Activated CD8-positive, alpha-beta memory T cell treated with anti-CD3 and anti-CD28 coated beads, Interleukin-2, amount 10 ng/mL, durations not matched to agents 7 days and 5 days (primary cell): ENCODE results near the gene SMG6. TPM values are rescaled to one million over a fixed set of nuclear protein-coding genes. Genes with fewer than 3 reads are reported as not detected.

Experiments used
- ATAC-seq: fragments of 150-1000 bp; cut with Tn5 transposase; one replicate; pipeline ENCODE4 v1.10.0; 2021; ENCODE audit warnings: moderate library complexity
- CTCF ChIA-PET: fragments of 350-600 bp; sonication (Branson Sonifier 250); formaldehyde crosslinking; loops from one replicate; lab custom pipeline; 2021; ENCODE audit warnings: antibody characterized with exemption; lab: Charles Lee
- DNase-seq: peaks from one replicate; pipeline ENCODE4 v3.0.0-alpha.2; 2020
- H3K27ac Mint-ChIP-seq: one replicate; pipeline ENCODE4 v1.8.0; 2021; ENCODE audit warnings: mild to moderate bottlenecking, mixed read lengths
- H3K27me3 Mint-ChIP-seq: one replicate; pipeline ENCODE4 v1.8.0; 2021; ENCODE audit warnings: mixed read lengths
- H3K36me3 Mint-ChIP-seq: one replicate; pipeline ENCODE4 v1.8.0; 2021; ENCODE audit warnings: mild to moderate bottlenecking, mixed read lengths
- H3K4me1 Mint-ChIP-seq: one replicate; pipeline ENCODE4 v1.8.0; 2021; ENCODE audit warnings: mixed read lengths
- H3K4me3 Mint-ChIP-seq: one replicate; pipeline ENCODE4 v1.8.0; 2021; ENCODE audit warnings: mild to moderate bottlenecking, moderate library complexity, mixed read lengths
- H3K9me3 Mint-ChIP-seq: one replicate; pipeline ENCODE4 v1.8.0; 2022; ENCODE audit warnings: low read depth, mixed read lengths
- total RNA-seq, 2 experiments: library from RNA; stranded (reverse); gene quantifications; one replicate each; pipeline ENCODE4 v1.2.3, GENCODE V29; 2021

Gene SMG6
- total RNA-seq, 2 experiments from 2014 or later, result 46.7 to 60.9 TPM

GRCh38 chr17:2123375-2124251, 180.0 kb downstream of the SMG6 start:
- peaks cover 8% of the 10 kb centered on the region for H3K36me3 Mint-ChIP-seq
- DNase-seq, result no peak
- no peaks in the 10 kb centered on the region for H3K27me3 Mint-ChIP-seq
- peaks cover 24% of the 10 kb centered on the region for H3K4me1 Mint-ChIP-seq
- no peaks in the 10 kb centered on the region for H3K9me3 Mint-ChIP-seq
- peak; percentile 50 for ATAC-seq
- CTCF ChIA-PET, result interaction anchor here (0.9 to 4.2 kb wide), 4 partner anchors 33 to 85 kb away, joined by 3 to 17 read pairs (median 5); no protein-coding TSS in a partner anchor
- H3K27ac Mint-ChIP-seq, result peak overlapping the region; percentile 75
- H3K4me3 Mint-ChIP-seq, result no peak overlapping the region

- H3K4me1 Mint-ChIP-seq, result peaks cover 24% of the 10 kb centered on the region
- no peaks in the 10 kb centered on the region for H3K9me3 Mint-ChIP-seq
- CTCF ChIA-PET, result interaction anchor here (0.9 to 4.2 kb wide), 6 partner anchors 15 to 122 kb away, joined by 3 to 17 read pairs (median 4); no protein-coding TSS in a partner anchor
- no peak overlapping the region for H3K27ac Mint-ChIP-seq
- no peak for DNase-seq
- no peaks in the 10 kb centered on the region for H3K27me3 Mint-ChIP-seq
- H3K36me3 Mint-ChIP-seq, result peaks cover 8% of the 10 kb centered on the region
- ATAC-seq, result peak; percentile 35
- no peak overlapping the region for H3K4me3 Mint-ChIP-seq
Observed at GRCh38 chr17:2122641-2123302, 180.8 kb downstream of the SMG6 start.

- Mint-ChIP-seq H3K36me3 (peaks cover 7% of the 10 kb centered on the region), H3K4me3 (no peak overlapping the region), H3K27me3 (no peaks in the 10 kb centered on the region), H3K27ac (no peak overlapping the region), H3K9me3 (no peaks in the 10 kb centered on the region), H3K4me1 (peaks cover 30% of the 10 kb centered on the region)
- no peak for DNase-seq
- CTCF ChIA-PET, result interaction anchor here (1.3 to 4.2 kb wide), 5 partner anchors 9 to 63 kb away, joined by 3 to 17 read pairs (median 7); no protein-coding TSS in a partner anchor
- no peak for ATAC-seq
Observed at GRCh38 chr17:2120586-2121335, 182.8 kb downstream of the SMG6 start.

GRCh38 chr17:2113279-2113622, 190.3 kb downstream of the SMG6 start:
- H3K27ac Mint-ChIP-seq, result no peak overlapping the region
- no peaks in the 10 kb centered on the region for H3K27me3 Mint-ChIP-seq
- ATAC-seq, result no peak
- CTCF ChIA-PET, result interaction anchor here (2.1 kb wide), 1 partner anchor 8 kb away, joined by 7 read pairs; no protein-coding TSS in a partner anchor
- no peaks in the 10 kb centered on the region for H3K9me3 Mint-ChIP-seq
- H3K4me1 Mint-ChIP-seq, result peaks cover 23% of the 10 kb centered on the region
- H3K4me3 Mint-ChIP-seq, result no peak overlapping the region
- no peak for DNase-seq
- no peaks in the 10 kb centered on the region for H3K36me3 Mint-ChIP-seq

DNA sequence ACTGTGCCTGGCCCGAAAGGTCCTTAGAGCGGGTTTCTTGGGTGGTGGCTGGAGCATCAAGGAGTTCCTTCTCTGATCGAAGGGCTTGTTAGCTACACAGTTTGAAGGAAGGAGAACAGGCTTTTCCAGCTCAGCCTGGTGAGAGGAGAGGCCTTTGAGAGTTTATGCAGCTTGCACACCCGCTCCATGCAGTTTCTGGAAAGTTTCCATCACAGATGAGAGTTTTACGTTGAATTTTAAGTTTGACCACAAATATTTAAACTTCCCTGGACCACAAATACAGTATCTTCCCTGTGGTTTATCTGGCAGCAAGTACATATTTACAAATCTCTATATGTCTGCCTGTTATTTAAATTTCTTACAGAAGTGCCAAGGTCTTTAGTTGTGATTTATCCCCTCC, 191.9 kb downstream of the SMG6 start:
- H3K27ac Mint-ChIP-seq, result no peak overlapping the region
- ATAC-seq, result no peak
- H3K4me3 Mint-ChIP-seq, result no peak overlapping the region
- peaks cover 24% of the 10 kb centered on the region for H3K4me1 Mint-ChIP-seq
- DNase-seq, result no peak
- H3K36me3 Mint-ChIP-seq, result no peaks in the 10 kb centered on the region
- no peaks in the 10 kb centered on the region for H3K27me3 Mint-ChIP-seq
- CTCF ChIA-PET, result interaction anchor here (1.4 to 2.1 kb wide), 3 partner anchors 10 to 133 kb away, joined by 5 to 7 read pairs (median 6); no protein-coding TSS in a partner anchor
- H3K9me3 Mint-ChIP-seq, result no peaks in the 10 kb centered on the region

DNA sequence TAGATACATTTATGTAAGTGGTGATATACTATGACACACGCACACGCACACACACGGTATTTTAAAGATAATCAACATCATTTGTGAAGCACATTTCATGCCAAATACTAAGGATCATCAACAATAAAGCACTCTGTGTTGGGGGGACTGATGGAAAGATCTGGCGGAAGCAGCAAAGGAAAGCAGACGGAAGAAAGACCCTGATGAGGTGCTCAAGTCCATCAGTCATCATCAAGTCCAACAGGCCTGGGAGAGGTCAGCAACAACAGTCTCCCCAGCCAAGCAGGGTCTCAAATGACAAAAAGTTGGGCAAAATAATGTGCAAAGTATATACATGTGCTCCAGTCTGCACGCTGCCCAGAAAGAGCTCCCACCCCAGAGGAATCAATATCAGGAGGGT, 193.1 kb downstream of the SMG6 start:
- no peak overlapping the region for H3K27ac Mint-ChIP-seq
- CTCF ChIA-PET, result interaction anchor here (1.4 kb wide), 1 partner anchor 20 kb away, joined by 6 read pairs; no protein-coding TSS in a partner anchor
- no peak for ATAC-seq
- H3K4me3 Mint-ChIP-seq, result no peak overlapping the region
- H3K27me3 Mint-ChIP-seq, result no peaks in the 10 kb centered on the region
- H3K9me3 Mint-ChIP-seq, result no peaks in the 10 kb centered on the region
- no peak for DNase-seq
- peaks cover 3% of the 10 kb centered on the region for H3K36me3 Mint-ChIP-seq
- peaks cover 33% of the 10 kb centered on the region for H3K4me1 Mint-ChIP-seq

- DNase-seq, result no peak
- no peak for ATAC-seq
- Mint-ChIP-seq H3K4me1 (peaks cover 32% of the 10 kb centered on the region), H3K27me3 (no peaks in the 10 kb centered on the region), H3K4me3 (no peak overlapping the region), H3K27ac (no peak overlapping the region), H3K36me3 (peaks cover 7% of the 10 kb centered on the region), H3K9me3 (no peaks in the 10 kb centered on the region)
- CTCF ChIA-PET, result interaction anchor here (1.0 kb wide), 1 partner anchor 10 kb away, joined by 3 read pairs; no protein-coding TSS in a partner anchor
Observed at GRCh38 chr17:2108170-2108569, 195.4 kb downstream of the SMG6 start.

- H3K27me3 Mint-ChIP-seq, result no peaks in the 10 kb centered on the region
- no peak overlapping the region for H3K27ac Mint-ChIP-seq
- DNase-seq (no peak), ATAC-seq (no peak)
- peaks cover 28% of the 10 kb centered on the region for H3K4me1 Mint-ChIP-seq
- no peaks in the 10 kb centered on the region for H3K9me3 Mint-ChIP-seq
- no peak overlapping the region for H3K4me3 Mint-ChIP-seq
- H3K36me3 Mint-ChIP-seq, result peaks cover 7% of the 10 kb centered on the region
- CTCF ChIA-PET, result interaction anchor here (1.0 kb wide), 1 partner anchor 11 kb away, joined by 3 read pairs; no protein-coding TSS in a partner anchor
Observed at GRCh38 chr17:2107506-2107905, 196.1 kb downstream of the SMG6 start.

DNA sequence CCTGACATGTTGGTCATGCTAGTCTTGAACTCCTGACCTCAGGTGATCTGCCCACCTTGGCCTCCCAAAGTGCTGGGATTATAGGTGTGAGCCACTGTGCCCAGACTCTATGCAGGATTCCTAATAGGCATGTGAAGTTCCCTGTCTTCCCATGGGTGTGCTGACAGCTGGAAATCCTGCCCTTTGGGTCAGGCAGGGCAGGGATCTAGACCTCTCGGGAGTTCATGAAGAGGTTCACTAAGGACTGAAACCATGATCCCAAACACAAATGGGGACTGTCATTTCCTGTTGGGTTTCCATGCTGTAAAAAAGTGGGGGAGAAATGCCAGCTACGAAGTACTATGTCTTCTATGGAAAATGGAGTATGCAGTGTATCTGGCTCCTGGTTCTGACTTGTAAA, 196.5 kb downstream of the SMG6 start:
- no peaks in the 10 kb centered on the region for H3K27me3 Mint-ChIP-seq
- CTCF ChIA-PET, result interaction anchor here (1.0 kb wide), 1 partner anchor 11 kb away, joined by 3 read pairs; no protein-coding TSS in a partner anchor
- ATAC-seq (no peak), DNase-seq (no peak)
- no peaks in the 10 kb centered on the region for H3K9me3 Mint-ChIP-seq
- H3K4me3 Mint-ChIP-seq, result no peak overlapping the region
- peaks cover 28% of the 10 kb centered on the region for H3K4me1 Mint-ChIP-seq
- peaks cover 7% of the 10 kb centered on the region for H3K36me3 Mint-ChIP-seq
- no peak overlapping the region for H3K27ac Mint-ChIP-seq

- DNase-seq (no peak), ATAC-seq (no peak)
- peaks cover 7% of the 10 kb centered on the region for H3K36me3 Mint-ChIP-seq
- H3K4me3 Mint-ChIP-seq, result no peak overlapping the region
- CTCF ChIA-PET, result no interaction called here
- H3K27ac Mint-ChIP-seq, result no peak overlapping the region
- H3K27me3 Mint-ChIP-seq, result no peaks in the 10 kb centered on the region
- H3K9me3 Mint-ChIP-seq, result no peaks in the 10 kb centered on the region
- H3K4me1 Mint-ChIP-seq, result peaks cover 29% of the 10 kb centered on the region
Observed at GRCh38 chr17:2106308-2106955, 197.2 kb downstream of the SMG6 start.

DNA sequence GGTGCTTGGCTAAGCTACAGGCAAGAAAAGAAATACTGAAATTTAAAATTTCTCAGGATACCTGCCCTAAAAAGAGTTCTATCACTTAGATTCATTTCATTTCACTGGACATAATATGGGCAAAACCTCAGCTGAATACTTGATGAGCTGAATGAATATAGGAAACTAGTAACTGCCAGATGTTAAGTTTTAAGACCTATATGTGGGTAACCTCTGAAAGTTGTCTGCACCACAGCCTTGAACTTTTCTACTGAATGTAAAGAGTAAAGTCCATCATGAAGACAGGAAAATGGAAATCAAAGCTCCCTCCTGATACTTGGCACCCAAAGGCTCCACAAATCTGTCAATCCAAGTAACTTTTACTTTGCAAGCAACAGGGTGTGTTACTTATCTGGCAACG, 197.9 kb downstream of the SMG6 start:
- no peak for ATAC-seq
- no peak overlapping the region for H3K4me3 Mint-ChIP-seq
- H3K27ac Mint-ChIP-seq, result no peak overlapping the region
- H3K27me3 Mint-ChIP-seq, result no peaks in the 10 kb centered on the region
- DNase-seq, result no peak
- H3K9me3 Mint-ChIP-seq, result no peaks in the 10 kb centered on the region
- peaks cover 31% of the 10 kb centered on the region for H3K4me1 Mint-ChIP-seq
- H3K36me3 Mint-ChIP-seq, result peaks cover 7% of the 10 kb centered on the region
- CTCF ChIA-PET, result interaction anchor here (1.7 kb wide), 1 partner anchor 23 kb away, joined by 4 read pairs; no protein-coding TSS in a partner anchor
